Measurements from ENCODE around the gene PSME2. TPM values are rescaled to one million over a fixed set of nuclear protein-coding genes. Genes with fewer than 3 reads are reported as not detected.
A peak's percentile ranks its signal among the peaks of the same experiment; 100 is the strongest.

The PSME2 gene
- polyA plus RNA-seq, 2 of the 4 experiments (the other 2 are of a cell fraction) = 137 to 144 TPM

GRCh38 chr14:24093901-24094840 lies 52.2 kb downstream of the PSME2 start, which contains the start of gene PCK2 (continued):
- TF ChIP-seq BCL3 (IDR thresholded peaks at IDR 0.05) = peak; percentile 95

Small RNA genes within 50 kb of the gene (small RNA-seq; reads per million reads assigned to genes)
- gene AL136295.4 (0 to 0.08 (median 0) reads per million in 6 experiments), gene IPO4 (0 to 5.4 (median 0.60) reads per million in 6 experiments), gene IRF9 (0 to 0.08 (median 0) reads per million in 6 experiments), gene RNA5SP383 (0 to 2.4 (median 1.2) reads per million in 6 experiments)

Other genes starting within 250 kb of the PSME2 start
Only the 30 nearest of the 31 such genes appear.
- gene DHRS4, start 192.8 kb downstream of the PSME2 start, polyA plus RNA-seq (2011; rRNA removed) = 26.5 and 28.5 TPM in 2 replicates
- gene DHRS4, start 192.8 kb downstream of the PSME2 start, polyA plus RNA-seq (2017; fragmentation: RNase III; extraction: RNeasy Plus Mini Kit Qiagen cat#74134 plus additional on column Dnase treatment) = 60.9 to 64.8 TPM (median 62.7 TPM) in 3 replicates
- 18.8 and 23.4 TPM in 2 replicates for gene DHRS4L2, start 157.7 kb downstream of the PSME2 start, polyA plus RNA-seq (2011; rRNA removed)
- 25.6 to 28.1 TPM (median 27.0 TPM) in 3 replicates for gene DHRS4L2, start 157.7 kb downstream of the PSME2 start, polyA plus RNA-seq (2017; fragmentation: RNase III; extraction: RNeasy Plus Mini Kit Qiagen cat#74134 plus additional on column Dnase treatment)
- 0.45 and 0.79 TPM in 2 replicates for gene CARMIL3, start 94.6 kb downstream of the PSME2 start, polyA plus RNA-seq (2011; rRNA removed)
- gene CARMIL3, start 94.6 kb downstream of the PSME2 start, polyA plus RNA-seq (2017; fragmentation: RNase III; extraction: RNeasy Plus Mini Kit Qiagen cat#74134 plus additional on column Dnase treatment) = 0.60 to 0.98 TPM (median 0.94 TPM) in 3 replicates
- not detected in 2 replicates for gene CPNE6, start 75.0 kb downstream of the PSME2 start, polyA plus RNA-seq (2011; rRNA removed)
- not detected in 3 replicates for gene CPNE6, start 75.0 kb downstream of the PSME2 start, polyA plus RNA-seq (2017; fragmentation: RNase III; extraction: RNeasy Plus Mini Kit Qiagen cat#74134 plus additional on column Dnase treatment)
- gene PCK2, start 52.3 kb downstream of the PSME2 start, polyA plus RNA-seq (2011; rRNA removed) = 52.1 and 60.2 TPM in 2 replicates
- gene PCK2, start 52.3 kb downstream of the PSME2 start, polyA plus RNA-seq (2017; fragmentation: RNase III; extraction: RNeasy Plus Mini Kit Qiagen cat#74134 plus additional on column Dnase treatment) = 16.9 to 20.7 TPM (median 18.8 TPM) in 3 replicates
- 27.9 and 30.2 TPM in 2 replicates for gene DCAF11, start 31.8 kb downstream of the PSME2 start, polyA plus RNA-seq (2011; rRNA removed)
- 22.2 to 31.4 TPM (median 30.7 TPM) in 3 replicates for gene DCAF11, start 31.8 kb downstream of the PSME2 start, polyA plus RNA-seq (2017; fragmentation: RNase III; extraction: RNeasy Plus Mini Kit Qiagen cat#74134 plus additional on column Dnase treatment)
- 0.86 and 0.97 TPM in 2 replicates for gene NRL, start 31.7 kb downstream of the PSME2 start, polyA plus RNA-seq (2011; rRNA removed)
- gene NRL, start 31.7 kb downstream of the PSME2 start, polyA plus RNA-seq (2017; fragmentation: RNase III; extraction: RNeasy Plus Mini Kit Qiagen cat#74134 plus additional on column Dnase treatment) = 0.84 to 0.93 TPM (median 0.88 TPM) in 3 replicates
- 0.06 TPM in 1 of 2 replicates, not detected in the other for gene FITM1, start 16.0 kb downstream of the PSME2 start, polyA plus RNA-seq (2011; rRNA removed)
- 0.36 TPM in 1 of 3 replicates, not detected in the others for gene FITM1, start 16.0 kb downstream of the PSME2 start, polyA plus RNA-seq (2017; fragmentation: RNase III; extraction: RNeasy Plus Mini Kit Qiagen cat#74134 plus additional on column Dnase treatment)
- 77.3 and 83.6 TPM in 2 replicates for gene PSME1, start 10.4 kb downstream of the PSME2 start, polyA plus RNA-seq (2011; rRNA removed)
- 124 to 139 TPM (median 134 TPM) in 3 replicates for gene PSME1, start 10.4 kb downstream of the PSME2 start, polyA plus RNA-seq (2017; fragmentation: RNase III; extraction: RNeasy Plus Mini Kit Qiagen cat#74134 plus additional on column Dnase treatment)
- 20.7 and 21.5 TPM in 2 replicates for gene EMC9, start 5.0 kb downstream of the PSME2 start, polyA plus RNA-seq (2011; rRNA removed)
- gene EMC9, start 5.0 kb downstream of the PSME2 start, polyA plus RNA-seq (2017; fragmentation: RNase III; extraction: RNeasy Plus Mini Kit Qiagen cat#74134 plus additional on column Dnase treatment) = 46.5 to 51.7 TPM (median 48.5 TPM) in 3 replicates
- gene RNF31, start 888 bp upstream of the PSME2 start, polyA plus RNA-seq (2011; rRNA removed) = 5.7 and 19.1 TPM in 2 replicates
- 20.2 to 25.3 TPM (median 20.8 TPM) in 3 replicates for gene RNF31, start 888 bp upstream of the PSME2 start, polyA plus RNA-seq (2017; fragmentation: RNase III; extraction: RNeasy Plus Mini Kit Qiagen cat#74134 plus additional on column Dnase treatment)
- 23.1 and 30.2 TPM in 2 replicates for gene IRF9, start 14.7 kb upstream of the PSME2 start, polyA plus RNA-seq (2011; rRNA removed)
- 14.4 to 24.2 TPM (median 19.0 TPM) in 3 replicates for gene IRF9, start 14.7 kb upstream of the PSME2 start, polyA plus RNA-seq (2017; fragmentation: RNase III; extraction: RNeasy Plus Mini Kit Qiagen cat#74134 plus additional on column Dnase treatment)
- 1.9 and 2.8 TPM in 2 replicates for gene REC8, start 25.5 kb upstream of the PSME2 start, polyA plus RNA-seq (2011; rRNA removed)
- gene REC8, start 25.5 kb upstream of the PSME2 start, polyA plus RNA-seq (2017; fragmentation: RNase III; extraction: RNeasy Plus Mini Kit Qiagen cat#74134 plus additional on column Dnase treatment) = 4.2 to 5.1 TPM (median 4.4 TPM) in 3 replicates
- 37.1 and 45.3 TPM in 2 replicates for gene IPO4, start 42.2 kb upstream of the PSME2 start, polyA plus RNA-seq (2011; rRNA removed)
- 86.1 to 95.8 TPM (median 91.7 TPM) in 3 replicates for gene IPO4, start 42.2 kb upstream of the PSME2 start, polyA plus RNA-seq (2017; fragmentation: RNase III; extraction: RNeasy Plus Mini Kit Qiagen cat#74134 plus additional on column Dnase treatment)
- gene TM9SF1, start 48.8 kb upstream of the PSME2 start, polyA plus RNA-seq (2011; rRNA removed) = 48.0 and 74.9 TPM in 2 replicates
- gene TM9SF1, start 48.8 kb upstream of the PSME2 start, polyA plus RNA-seq (2017; fragmentation: RNase III; extraction: RNeasy Plus Mini Kit Qiagen cat#74134 plus additional on column Dnase treatment) = 51.5 to 62.2 TPM (median 60.1 TPM) in 3 replicates
- gene TSSK4, start 59.1 kb upstream of the PSME2 start, polyA plus RNA-seq (2011; rRNA removed) = 0.09 TPM in 1 of 2 replicates, not detected in the other
- 0.13 TPM in 1 of 3 replicates, not detected in the others for gene TSSK4, start 59.1 kb upstream of the PSME2 start, polyA plus RNA-seq (2017; fragmentation: RNase III; extraction: RNeasy Plus Mini Kit Qiagen cat#74134 plus additional on column Dnase treatment)
- 74.9 and 102 TPM in 2 replicates for gene CHMP4A, start 66.9 kb upstream of the PSME2 start, polyA plus RNA-seq (2011; rRNA removed)
- gene CHMP4A, start 66.9 kb upstream of the PSME2 start, polyA plus RNA-seq (2017; fragmentation: RNase III; extraction: RNeasy Plus Mini Kit Qiagen cat#74134 plus additional on column Dnase treatment) = 112 to 124 TPM (median 117 TPM) in 3 replicates
- 31.8 and 38.6 TPM in 2 replicates for gene MDP1, start 69.5 kb upstream of the PSME2 start, polyA plus RNA-seq (2011; rRNA removed)
- 21.0 to 21.6 TPM (median 21.4 TPM) in 3 replicates for gene MDP1, start 69.5 kb upstream of the PSME2 start, polyA plus RNA-seq (2017; fragmentation: RNase III; extraction: RNeasy Plus Mini Kit Qiagen cat#74134 plus additional on column Dnase treatment)
- gene NEDD8, start 85.8 kb upstream of the PSME2 start, polyA plus RNA-seq (2011; rRNA removed) = 381 and 433 TPM in 2 replicates
- 561 to 594 TPM (median 589 TPM) in 3 replicates for gene NEDD8, start 85.8 kb upstream of the PSME2 start, polyA plus RNA-seq (2017; fragmentation: RNase III; extraction: RNeasy Plus Mini Kit Qiagen cat#74134 plus additional on column Dnase treatment)
- 91.7 and 108 TPM in 2 replicates for gene GMPR2, start 86.3 kb upstream of the PSME2 start, polyA plus RNA-seq (2011; rRNA removed)
- 64.8 to 71.2 TPM (median 70.0 TPM) in 3 replicates for gene GMPR2, start 86.3 kb upstream of the PSME2 start, polyA plus RNA-seq (2017; fragmentation: RNase III; extraction: RNeasy Plus Mini Kit Qiagen cat#74134 plus additional on column Dnase treatment)
- 51.3 and 73.0 TPM in 2 replicates for gene TINF2, start 96.0 kb upstream of the PSME2 start, polyA plus RNA-seq (2011; rRNA removed)
- 33.1 to 44.5 TPM (median 38.5 TPM) in 3 replicates for gene TINF2, start 96.0 kb upstream of the PSME2 start, polyA plus RNA-seq (2017; fragmentation: RNase III; extraction: RNeasy Plus Mini Kit Qiagen cat#74134 plus additional on column Dnase treatment)
- gene TGM1, start 116.6 kb upstream of the PSME2 start, polyA plus RNA-seq (2011; rRNA removed) = 0.61 and 1.7 TPM in 2 replicates
- gene TGM1, start 116.6 kb upstream of the PSME2 start, polyA plus RNA-seq (2017; fragmentation: RNase III; extraction: RNeasy Plus Mini Kit Qiagen cat#74134 plus additional on column Dnase treatment) = 1.3 to 1.8 TPM (median 1.4 TPM) in 3 replicates
- gene RABGGTA, start 125.0 kb upstream of the PSME2 start, polyA plus RNA-seq (2011; rRNA removed) = 18.6 and 22.4 TPM in 2 replicates
- gene RABGGTA, start 125.0 kb upstream of the PSME2 start, polyA plus RNA-seq (2017; fragmentation: RNase III; extraction: RNeasy Plus Mini Kit Qiagen cat#74134 plus additional on column Dnase treatment) = 17.2 to 23.1 TPM (median 21.9 TPM) in 3 replicates
- 17.4 and 17.9 TPM in 2 replicates for gene DHRS1, start 153.2 kb upstream of the PSME2 start, polyA plus RNA-seq (2011; rRNA removed)
- gene DHRS1, start 153.2 kb upstream of the PSME2 start, polyA plus RNA-seq (2017; fragmentation: RNase III; extraction: RNeasy Plus Mini Kit Qiagen cat#74134 plus additional on column Dnase treatment) = 13.8 to 15.2 TPM (median 15.1 TPM) in 3 replicates
- gene NOP9, start 153.2 kb upstream of the PSME2 start, polyA plus RNA-seq (2011; rRNA removed) = 16.5 and 23.6 TPM in 2 replicates
- 23.0 to 24.5 TPM (median 24.2 TPM) in 3 replicates for gene NOP9, start 153.2 kb upstream of the PSME2 start, polyA plus RNA-seq (2017; fragmentation: RNase III; extraction: RNeasy Plus Mini Kit Qiagen cat#74134 plus additional on column Dnase treatment)
- 0.31 and 0.32 TPM in 2 replicates for gene CIDEB, start 161.4 kb upstream of the PSME2 start, polyA plus RNA-seq (2011; rRNA removed)
- 0.33 to 0.99 TPM (median 0.79 TPM) in 3 replicates for gene CIDEB, start 161.4 kb upstream of the PSME2 start, polyA plus RNA-seq (2017; fragmentation: RNase III; extraction: RNeasy Plus Mini Kit Qiagen cat#74134 plus additional on column Dnase treatment)
- gene LTB4R2, start 163.5 kb upstream of the PSME2 start, polyA plus RNA-seq (2011; rRNA removed) = 5.8 and 7.6 TPM in 2 replicates
- gene LTB4R2, start 163.5 kb upstream of the PSME2 start, polyA plus RNA-seq (2017; fragmentation: RNase III; extraction: RNeasy Plus Mini Kit Qiagen cat#74134 plus additional on column Dnase treatment) = 8.4 to 9.9 TPM (median 8.6 TPM) in 3 replicates
- 10.2 and 13.2 TPM in 2 replicates for gene LTB4R, start 164.9 kb upstream of the PSME2 start, polyA plus RNA-seq (2011; rRNA removed)
- gene LTB4R, start 164.9 kb upstream of the PSME2 start, polyA plus RNA-seq (2017; fragmentation: RNase III; extraction: RNeasy Plus Mini Kit Qiagen cat#74134 plus additional on column Dnase treatment) = 8.3 to 9.4 TPM (median 8.3 TPM) in 3 replicates
- not detected in 2 replicates for gene ADCY4, start 188.5 kb upstream of the PSME2 start, polyA plus RNA-seq (2011; rRNA removed)
- not detected in 3 replicates for gene ADCY4, start 188.5 kb upstream of the PSME2 start, polyA plus RNA-seq (2017; fragmentation: RNase III; extraction: RNeasy Plus Mini Kit Qiagen cat#74134 plus additional on column Dnase treatment)
- not detected in 2 replicates for gene RIPK3, start 193.4 kb upstream of the PSME2 start, polyA plus RNA-seq (2011; rRNA removed)
- not detected in 3 replicates for gene RIPK3, start 193.4 kb upstream of the PSME2 start, polyA plus RNA-seq (2017; fragmentation: RNase III; extraction: RNeasy Plus Mini Kit Qiagen cat#74134 plus additional on column Dnase treatment)